NCI-H748 (cell line): Measurements from ENCODE around the gene CHST11.

Source experiments
- DNase-seq: peaks from one replicate; lab custom pipeline; 2025; ENCODE audit not compliant: unreplicated experiment; lab: John Stamatoyannopoulos, UW

The CHST11 gene

DNA sequence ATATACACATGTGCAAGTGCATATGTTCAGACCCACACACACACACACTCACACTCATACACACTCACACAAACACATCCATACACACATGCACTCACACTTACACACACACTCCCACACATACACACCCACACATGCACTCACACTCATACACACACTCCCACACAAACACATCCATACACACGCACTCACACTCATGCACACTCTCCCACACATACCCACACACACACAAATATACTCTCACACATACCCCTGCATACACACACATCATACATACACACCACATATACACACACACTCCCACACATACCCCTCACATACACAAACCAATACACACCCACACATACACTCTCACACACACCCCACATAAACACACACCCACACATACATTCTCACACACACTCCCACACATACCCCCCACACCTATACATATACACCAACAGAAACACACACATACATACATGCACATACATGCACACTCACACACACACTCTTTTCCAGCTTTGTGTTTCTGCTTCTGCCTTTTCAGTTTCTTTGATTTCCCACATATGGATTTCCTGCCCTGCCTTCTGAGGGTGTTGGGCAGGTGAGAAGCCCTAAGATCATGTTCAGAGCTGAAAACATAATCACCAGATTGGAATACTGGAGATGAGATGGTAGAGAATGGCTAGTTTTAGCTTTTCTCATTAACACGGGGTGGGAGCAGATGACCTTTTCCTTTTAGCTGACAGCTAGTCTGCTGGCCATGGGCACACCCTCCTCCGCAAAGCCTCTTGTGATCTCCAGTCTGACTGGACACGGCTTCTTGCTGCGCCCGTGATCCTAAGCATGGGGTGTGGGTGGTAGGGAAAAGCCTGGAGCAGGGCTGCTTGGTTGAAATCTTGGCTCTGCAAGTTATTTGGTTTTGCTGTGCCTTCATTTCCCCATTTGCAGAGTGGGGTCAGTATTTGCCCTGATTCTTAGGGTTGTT lies 214.0 kb downstream of the CHST11 start:
- no peak for DNase-seq

DNA sequence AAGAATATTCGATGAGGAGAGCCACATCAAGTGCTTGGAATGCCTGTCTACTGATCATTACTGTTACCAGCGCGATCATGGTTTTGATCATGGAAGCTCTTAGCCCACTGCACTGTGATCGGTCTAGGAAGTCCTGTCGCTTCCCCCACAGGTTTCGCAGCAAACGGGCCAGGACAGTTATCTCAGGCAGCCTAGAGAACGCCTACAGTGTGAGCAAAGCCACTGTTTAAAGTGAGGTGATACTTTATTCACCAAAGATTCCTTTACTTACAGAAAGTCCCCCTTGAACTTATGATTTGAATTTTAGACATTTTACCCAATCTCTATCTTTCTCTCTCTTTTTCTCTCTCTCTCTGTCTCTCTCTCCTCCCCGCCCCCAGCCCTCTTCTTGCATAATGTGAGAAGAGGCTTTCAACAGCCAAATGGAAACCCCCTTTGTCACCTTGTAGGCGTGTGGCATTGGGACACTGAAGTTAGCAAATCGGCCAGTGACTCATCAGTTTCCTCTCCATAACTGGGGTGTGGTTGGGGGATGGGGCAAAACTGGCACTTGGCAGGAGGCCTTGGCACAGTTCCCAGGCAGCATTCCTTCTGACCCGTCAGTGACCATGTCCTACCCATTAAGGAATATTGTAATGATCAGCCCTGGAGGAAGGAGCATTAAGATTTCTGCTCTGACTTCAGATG lies 214.8 kb downstream of the CHST11 start:
- peak; percentile 56 for DNase-seq

DNA sequence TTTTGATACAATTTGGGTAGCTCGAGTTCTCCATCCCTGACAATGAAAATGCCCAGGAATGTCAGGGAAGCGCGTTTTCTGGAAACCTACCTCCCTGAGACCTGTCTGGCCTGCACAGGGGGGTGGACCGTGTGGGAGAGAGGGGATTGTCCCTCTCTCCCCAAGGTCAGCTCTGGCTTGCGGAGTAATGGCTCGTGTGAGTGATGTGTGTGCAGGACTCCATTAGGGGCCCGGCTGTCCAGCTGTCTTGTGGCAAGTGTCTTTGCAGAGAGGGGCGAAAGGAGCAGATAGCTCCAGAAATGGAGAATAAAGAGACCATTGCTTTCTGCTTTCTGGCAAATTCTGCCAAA lies 215.3 kb downstream of the CHST11 start:
- no peak for DNase-seq

DNA sequence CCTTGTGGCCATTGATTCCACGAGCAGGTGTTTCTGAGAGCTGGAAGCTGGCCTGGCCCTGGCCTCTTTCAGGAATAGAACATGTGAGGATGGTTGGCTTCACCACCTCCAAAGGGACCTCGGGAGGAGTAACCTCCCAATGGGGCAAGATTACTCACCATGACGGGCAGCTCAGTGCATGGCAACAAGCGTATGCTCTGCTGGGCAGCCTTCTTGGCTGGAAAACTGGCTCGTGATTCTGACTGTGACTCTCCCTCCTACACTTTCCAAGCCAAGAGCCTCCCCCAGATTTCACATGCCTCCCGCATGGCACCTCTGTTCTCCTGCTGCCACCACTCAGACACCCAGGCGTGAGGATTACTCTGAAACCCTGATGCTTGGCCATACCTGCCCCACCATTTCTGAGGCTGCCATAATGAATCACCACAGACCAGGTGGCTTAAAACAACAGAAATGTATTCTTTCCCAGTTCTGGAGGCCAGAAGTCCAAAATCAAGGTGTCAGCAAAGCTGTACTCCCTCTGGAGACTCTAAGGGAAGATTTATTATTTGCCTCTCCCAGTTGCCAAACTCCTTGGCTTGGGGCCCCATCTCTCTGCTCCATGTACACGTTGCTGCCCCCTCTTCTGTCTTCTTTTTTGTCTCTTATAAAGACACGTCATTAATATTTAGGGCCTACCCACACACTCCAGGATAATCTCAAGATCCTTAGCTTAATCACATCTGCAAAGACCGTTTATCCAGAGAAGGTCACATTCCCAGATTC lies 215.9 kb downstream of the CHST11 start:
- DNase-seq = no peak

DNA sequence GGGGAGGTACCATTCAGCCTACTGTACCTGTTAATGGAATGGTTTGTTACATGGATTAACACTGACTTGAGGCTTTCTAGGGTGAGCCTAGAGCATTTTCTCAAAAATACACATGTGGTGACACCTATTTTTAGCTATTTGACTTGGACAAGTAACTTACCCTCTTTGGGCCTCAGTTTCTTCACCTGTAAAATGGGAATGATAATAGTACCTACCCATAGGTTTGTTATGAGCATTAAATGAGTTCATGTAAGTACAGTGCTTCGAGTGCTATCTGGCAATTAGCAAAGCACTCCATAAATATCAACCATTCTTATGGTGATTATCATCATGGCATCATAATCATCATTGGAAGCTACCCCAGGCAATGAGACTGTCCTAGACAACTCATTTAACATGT lies 216.5 kb downstream of the CHST11 start:
- DNase-seq = no peak

DNA sequence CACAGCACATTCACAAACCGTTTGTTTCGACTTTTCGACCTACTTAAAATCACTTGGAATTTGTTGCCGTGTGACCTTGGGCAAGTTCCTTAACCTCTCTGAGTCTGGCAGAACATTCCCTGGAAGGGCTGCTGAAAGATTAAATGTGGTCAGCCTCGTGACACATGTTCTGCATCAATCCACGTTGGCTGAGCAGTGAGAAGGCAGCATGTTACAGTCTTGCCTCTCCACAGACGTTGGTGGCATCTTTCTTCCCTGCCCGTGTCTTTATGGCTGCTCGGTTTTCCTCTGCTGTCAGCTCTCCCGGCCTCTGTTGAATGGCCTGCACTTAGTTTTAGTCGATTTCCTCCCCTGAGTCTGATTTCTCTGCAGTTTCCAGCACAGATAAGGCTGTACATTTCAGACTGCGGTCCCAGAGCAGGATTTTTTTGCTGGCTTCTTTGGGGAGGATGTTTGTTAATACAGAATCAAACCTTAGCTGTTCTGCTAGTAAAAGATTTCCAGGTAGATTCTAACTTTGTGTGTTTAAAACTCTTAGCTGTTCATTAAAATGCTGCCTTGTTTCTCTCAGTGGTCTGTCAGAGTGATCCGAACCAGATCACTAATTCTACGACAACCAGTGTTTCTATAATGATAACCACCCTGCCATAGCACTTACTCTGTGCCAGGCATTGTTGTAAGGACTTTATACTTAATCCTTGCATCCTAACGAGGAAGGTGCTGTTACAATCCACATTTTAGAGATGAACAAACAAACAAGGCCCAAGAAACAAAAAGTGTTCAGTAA lies 217.1 kb downstream of the CHST11 start:
- DNase-seq = no peak

DNA sequence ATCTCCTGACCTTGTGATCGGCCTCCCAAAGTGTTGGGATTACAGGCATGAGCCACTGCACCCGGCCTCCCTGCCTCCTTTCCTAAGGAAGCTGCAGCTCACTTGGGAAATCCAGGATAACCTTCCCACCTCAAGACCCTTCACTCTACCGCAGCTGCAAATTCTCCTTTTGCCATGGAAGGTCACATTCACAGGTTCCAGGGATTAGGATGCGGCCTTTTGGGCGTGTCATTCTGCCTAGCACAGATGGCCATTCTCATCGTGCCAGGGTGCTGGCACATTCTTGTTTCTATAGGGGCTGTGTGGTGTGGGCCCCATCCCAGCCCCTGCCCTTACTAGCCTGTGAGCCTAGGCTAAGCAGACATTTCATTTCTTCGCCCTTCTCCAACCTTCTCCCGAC lies 219.9 kb downstream of the CHST11 start:
- peak; percentile 77 for DNase-seq

DNA sequence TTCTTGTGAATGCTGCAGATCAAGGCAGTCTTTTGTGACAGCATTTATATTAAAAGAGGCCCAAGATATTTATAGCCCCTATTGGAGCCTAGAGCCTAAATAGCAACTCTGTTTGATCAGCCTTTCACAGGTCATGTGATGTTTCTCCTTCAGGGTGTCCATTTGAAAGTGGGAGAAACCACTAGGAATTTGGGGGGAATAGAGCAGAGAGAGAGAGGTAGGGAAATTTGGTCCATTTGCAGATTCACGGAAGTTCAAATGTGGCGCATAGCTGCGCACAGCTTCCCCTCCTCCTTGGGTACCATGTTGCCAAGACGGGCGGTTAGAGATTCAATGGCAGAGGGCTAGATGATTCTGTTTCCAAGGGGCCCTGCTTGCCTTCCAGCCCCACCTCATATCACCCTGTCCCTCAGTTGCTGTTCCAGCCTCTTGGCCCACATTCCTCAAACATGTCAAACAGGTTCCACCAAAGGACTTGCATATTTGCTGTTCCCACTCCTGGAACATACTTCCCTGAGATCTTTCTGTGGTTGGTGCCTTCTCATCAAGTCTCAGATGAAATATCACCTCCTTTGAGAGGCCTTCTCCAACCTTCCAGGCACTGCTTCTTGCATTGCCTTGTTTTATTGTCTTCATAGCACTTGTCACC lies 220.8 kb downstream of the CHST11 start:
- peak; percentile 48 for DNase-seq

DNA sequence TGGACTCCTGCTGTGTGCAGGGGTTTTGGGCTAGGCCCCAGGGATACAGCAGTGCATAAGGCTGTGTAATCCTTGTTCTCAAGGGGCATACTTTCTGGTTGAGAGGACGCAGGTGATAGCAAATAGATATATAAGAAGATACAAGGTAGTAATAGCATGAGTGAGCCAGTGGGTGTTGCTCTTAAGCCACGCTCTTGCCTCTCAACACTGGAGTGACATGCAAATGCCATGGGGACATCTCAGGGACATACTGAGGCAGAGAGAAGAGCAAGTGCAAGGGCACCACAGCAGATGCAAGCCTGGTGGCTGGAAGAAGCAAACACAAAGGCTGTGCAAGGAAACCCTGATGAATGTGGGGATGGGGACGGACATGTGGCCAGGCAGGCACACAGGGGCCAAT lies 223.3 kb downstream of the CHST11 start:
- DNase-seq = peak; percentile 58

DNA sequence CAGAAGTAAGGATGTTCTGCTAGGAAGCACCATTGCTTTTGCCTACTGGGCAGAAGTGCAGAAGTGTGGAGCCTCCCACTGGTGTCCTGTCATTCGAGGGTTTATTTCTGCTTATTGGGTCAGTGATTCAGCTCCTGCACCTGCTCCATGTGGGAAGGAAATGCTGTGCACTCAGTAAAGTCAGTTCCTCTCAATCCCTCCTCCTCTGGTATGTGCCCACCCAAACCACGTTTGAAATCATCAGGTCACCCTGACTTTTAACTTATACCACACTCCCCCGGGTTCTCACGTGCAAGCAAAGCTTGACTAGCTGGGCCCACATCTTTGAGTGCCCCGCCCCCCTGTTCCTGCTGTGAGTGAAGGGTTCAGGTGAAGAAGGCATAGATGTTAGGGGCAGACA lies 223.7 kb downstream of the CHST11 start:
- DNase-seq = no peak

DNA sequence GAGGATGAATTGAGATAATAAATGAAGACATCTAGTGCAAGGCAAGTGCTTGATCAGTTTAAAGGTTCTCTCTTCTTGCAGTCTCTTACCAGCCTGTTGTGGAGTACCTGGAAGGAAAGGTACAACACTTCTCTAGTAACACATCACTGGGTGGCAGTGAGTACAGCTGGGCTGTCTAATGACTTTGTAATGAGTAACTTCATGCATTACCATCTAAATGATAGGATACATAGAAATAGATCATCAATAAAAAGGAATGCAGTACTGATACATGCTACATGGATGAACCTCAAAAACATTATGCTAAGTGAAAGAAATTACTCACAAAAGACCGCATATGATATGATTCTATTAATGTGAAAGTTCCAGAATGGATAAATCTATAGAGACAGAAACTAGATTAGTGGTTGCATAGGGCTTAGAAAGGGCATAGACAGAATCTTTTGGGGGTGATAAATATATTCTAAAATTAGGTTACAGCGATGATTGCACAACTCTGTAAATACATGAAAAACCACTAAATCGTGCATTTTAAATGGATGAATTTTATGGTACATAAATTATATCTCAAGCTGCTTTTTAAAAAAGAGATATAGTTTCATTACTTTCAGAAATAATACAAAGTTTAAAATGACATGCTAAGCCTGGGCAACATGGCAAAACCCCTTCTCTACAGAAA lies 224.4 kb downstream of the CHST11 start:
- DNase-seq = no peak

DNA sequence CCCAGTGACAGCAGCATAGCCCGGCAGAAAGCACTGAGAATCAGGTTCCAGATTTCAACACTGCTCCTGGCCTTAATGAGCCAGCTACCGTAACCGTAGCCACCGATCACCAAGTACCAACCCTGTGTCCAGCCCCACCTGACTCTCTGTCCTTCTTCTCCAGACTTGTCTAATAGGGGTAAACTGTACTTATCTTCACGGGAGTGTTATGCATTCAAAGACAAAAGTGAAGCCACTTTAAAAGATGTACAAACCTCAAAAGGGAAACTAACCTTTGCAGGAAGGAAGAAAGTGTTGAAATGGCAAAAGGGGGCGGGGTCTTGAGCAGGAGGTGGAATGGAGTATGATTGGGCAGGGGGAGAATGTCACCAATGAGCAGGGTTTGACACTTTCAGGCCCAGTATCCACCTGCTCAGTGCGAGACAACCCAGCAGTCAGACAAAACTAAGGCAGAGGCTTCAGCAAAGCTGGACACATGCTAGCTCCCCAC lies 226.1 kb downstream of the CHST11 start:
- no peak for DNase-seq

DNA sequence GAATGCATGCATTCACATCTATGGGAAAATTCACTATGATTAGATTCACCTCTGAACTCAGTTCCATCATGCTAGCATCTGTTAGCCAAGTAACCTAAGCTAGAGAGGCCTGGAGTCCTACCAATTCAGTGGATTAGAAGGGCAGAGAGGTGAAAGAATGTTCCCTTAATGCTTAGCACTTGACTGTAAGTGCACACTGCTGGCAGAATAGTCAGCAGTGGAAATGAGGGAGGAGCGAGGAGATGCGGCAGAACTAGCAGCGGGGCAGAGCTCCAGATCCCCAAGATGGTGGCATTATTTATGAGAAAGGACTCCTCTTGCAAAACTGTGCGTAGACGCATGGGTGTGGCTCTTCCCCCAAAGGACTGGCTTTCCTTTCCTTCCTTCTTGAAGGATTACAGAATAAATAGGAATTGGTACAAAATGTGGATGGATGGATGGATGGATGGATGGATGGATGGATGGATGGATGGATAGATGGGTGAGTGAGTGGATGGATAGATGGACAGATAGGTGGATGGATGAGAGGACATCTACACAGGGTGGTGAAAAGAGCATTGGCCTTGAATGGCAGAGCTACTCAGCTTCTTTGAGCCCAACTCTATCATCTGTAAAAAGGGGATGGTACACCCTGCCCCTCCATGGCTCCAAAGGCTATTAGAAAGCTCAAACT lies 227.2 kb downstream of the CHST11 start:
- no peak for DNase-seq

DNA sequence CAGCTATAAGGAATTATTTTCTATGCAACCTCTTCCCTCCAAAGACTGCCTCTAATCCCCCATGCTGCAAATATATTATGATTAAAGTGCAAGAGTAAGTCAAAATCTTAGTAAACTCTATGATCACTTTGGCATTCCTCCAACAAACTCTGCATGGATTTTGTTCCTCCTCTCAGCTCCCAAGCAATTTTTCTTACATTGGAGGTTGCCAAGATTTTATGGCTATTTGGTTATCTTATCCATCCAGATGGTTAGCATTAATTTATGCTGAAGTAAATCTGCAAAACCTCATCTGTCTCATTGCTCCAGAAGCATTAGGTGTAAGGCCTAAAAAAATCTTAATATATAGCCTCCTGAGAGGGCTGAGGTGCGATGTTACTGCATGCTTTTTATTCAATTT lies 228.1 kb downstream of the CHST11 start:
- no peak for DNase-seq

DNA sequence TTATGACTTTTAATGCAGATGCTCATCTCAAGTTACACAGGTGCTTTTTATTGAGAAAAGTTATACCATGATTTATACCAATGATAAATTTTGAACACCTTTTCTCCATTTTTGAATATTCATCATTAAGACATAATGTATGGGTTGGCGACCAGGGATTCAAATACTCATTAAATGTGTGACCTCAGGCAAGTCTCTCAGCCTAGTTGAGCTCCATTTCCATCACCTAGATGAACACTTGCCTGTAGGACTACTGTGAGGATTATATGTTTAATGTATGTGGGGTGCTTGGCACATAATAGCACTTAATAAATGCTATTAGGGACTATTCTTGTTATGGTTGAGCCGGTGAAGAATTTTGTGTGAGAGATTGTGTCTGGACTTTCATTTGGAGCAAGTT lies 228.6 kb downstream of the CHST11 start:
- DNase-seq = no peak

DNA sequence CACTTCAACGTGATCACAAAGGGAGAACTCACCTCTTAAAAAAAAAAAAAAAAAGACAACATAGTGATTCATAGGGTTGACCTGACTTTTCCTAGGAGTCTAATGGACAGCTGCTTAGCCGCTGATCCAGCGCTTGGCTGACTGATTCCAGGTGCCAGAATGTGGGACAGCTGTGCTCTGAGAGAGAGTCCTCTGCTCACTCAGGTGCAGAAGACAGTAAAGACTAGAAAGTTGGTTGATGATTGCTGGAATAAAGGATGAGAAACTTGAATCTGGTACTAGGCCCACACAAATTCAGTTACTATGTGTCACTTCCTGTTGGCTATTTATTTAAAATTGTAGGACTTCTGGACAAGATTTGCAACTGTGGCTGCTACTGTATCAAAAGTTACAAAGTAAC lies 229.4 kb downstream of the CHST11 start:
- DNase-seq = no peak

DNA sequence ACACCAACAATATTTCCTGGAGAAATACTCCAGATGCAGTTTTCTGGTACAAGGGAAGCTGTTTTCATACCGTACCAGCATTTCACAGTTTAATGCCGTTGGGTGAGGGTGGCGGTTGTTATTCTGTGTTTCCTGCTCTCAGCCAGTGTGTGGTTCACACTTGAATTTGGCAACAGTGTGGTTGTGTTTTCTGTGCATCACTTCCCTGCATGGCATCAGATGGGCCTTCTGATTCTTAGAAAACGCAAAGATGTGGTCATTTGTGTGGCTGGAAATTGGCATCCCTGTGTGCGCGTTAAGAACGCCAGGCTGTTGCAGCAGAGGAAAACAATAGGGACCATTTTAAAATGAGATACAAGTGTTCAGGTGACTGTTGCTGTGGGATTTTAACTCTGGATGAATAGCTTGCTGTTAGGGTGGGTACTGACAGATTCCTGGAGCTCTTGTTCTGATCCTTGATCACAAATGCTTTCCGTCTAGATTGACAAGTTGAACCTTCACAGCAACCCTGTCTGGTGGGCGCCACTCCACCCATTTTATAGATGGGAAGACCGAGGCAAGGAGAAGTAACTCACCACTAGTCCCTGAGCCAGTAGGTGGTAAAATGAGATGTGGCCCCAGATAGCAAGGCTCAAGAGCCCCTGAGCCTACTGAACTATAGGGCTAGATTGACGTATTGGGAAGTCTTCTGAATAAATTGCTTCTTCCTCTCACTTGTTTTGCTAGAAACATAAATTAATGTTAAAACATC lies 231.2 kb downstream of the CHST11 start:
- no peak for DNase-seq

DNA sequence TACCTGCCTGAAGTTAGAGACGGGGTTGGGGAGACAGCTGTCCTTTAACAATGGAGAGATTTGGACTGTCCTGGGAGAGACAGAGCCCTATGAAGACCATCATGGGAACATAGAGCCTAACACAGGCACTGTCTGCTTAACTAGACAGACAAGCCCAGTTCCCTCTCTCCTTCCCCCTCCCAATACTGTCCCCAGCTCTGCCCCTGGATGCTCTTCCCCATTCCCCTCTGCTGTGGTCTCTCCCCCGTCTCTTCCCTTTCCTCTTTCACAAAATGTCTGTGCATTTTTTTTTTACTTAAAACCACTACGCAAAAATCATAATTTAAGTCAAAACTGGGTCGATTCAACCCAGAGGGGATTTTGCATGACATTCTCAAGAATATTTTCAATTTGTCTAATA lies 232.9 kb downstream of the CHST11 start:
- DNase-seq = no peak
